HG03196 (cell line): Measurements from ENCODE around the gene PACRG.

Experiments
- ATAC-seq: cut with Tn5 transposase; IDR thresholded peaks from one replicate; pipeline ENCODE4 v1.9.1; 2021; ENCODE audit not compliant: unreplicated experiment

PACRG gene

DNA sequence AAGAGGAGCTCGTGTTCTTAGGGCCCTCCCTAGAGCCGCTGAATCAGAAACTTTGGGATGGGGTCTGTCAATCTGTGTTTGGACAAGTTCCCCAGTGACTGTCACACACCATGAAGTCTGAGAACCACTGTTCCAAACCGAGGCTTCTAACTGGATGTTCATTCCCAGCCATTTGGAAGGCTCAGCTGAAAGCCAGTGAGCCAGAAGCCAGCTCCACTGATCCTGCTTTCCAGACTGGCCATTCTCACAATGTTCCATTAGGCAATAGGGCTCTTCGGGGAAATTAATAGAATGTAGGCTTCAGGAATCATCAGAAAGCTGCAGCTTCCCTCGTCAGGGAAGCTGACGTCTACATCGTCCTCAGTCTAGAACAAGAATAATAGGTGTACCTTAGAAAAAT, 595.9 kb downstream of the PACRG start:
- no peak for ATAC-seq

DNA sequence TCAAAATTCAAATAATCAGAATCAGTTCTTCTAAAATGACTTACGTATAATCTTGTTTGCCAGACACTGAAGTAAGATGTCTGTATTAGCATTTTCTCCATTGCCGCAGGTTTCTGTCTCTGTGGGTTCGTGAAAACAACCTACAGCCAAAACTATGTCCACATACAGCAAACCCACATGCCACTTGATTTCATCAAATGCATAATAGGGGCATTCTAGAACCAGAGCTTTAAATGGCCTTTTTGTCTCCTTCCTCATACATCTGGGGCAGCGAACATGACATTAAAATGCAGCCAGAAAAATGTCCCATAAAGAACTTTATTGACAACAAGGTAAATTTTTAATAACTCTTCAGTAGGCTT, 596.5 kb downstream of the PACRG start:
- no peak for ATAC-seq

DNA sequence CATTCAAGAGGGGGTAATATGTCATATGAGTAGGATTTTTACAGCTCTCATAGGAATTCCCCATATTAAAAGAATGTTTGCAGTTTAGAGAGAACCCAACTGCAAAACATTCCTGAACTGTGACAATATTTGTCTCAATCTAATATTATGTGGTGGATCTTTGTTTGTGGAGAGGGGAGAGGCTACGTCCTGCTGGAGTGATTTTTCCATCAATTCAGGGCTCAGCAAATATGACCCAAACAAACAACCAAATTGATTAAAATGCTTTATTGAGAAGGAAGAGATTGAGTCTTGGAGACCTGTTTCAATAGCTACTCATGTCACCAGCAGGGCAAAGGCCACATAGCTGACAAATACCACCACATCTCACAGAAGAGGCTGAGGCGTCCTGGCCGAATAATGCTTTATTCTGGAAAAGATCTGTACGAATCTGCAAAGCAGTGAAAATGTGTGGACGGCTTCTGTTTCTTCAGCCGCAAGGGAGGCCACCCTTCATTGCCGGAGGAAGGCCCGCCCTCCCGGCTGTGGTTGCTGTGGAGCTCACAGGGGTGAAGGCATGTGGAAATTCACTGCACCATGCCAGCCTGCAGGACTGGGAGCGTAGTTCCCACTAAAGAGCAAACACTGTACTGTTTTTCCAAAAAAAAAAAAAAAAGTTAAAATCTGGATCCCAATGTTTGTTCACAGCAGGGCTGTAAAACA, 597.1 kb downstream of the PACRG start:
- no peak for ATAC-seq

DNA sequence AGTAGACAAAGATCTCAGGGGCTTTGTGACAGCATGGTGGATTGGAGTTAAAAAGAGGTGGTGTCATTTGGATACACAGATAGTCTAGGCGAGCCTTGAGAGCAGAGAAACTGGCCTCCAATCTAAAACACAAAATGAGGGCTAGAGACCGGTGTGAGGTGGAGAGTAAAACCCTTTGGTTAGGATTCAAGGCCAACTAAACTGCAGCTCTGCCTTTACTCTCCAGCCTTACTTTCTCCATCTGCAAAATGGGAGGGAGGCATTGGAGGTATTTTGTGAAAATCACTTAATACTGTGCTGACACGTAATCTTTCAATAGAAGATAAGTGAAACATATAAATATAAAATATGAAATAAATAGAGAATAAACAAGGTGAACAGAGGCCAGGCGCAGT, 597.6 kb downstream of the PACRG start:
- ATAC-seq: no peak

DNA sequence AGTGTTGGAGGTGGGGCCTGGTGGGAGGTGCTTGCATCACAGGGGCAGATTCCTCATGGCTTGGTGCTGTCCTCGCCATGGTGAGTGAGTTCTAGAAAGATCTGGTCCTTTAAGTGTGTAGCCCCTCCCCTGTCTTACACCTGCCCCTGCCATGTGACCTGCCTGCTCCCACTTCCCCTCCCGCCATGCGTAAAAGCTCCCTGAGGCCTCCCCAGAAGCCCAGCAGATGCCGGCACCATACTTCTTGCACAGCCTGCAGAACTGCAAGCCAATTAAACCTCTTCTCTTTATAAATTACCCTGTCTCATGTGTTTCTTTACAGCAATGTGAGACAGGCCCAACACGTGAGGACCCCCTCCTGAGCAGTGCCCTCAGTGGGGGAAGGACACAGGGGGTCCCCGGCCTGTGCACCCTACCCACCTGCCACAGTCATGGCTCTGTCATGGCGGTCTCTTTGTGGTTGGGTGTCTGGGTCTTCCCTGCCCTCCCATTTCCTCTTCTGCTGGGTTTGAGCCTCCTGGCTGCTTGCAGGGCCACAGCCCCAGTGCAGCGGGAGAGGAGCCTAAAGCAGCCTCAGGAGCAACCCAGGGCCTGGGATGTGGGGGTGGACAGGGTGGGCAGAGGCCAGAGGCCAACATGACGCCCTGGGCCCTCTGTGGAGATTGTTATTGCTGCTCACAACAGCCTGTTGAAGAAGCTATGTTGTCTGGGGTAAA, 599.5 kb downstream of the PACRG start:
- no peak for ATAC-seq

DNA sequence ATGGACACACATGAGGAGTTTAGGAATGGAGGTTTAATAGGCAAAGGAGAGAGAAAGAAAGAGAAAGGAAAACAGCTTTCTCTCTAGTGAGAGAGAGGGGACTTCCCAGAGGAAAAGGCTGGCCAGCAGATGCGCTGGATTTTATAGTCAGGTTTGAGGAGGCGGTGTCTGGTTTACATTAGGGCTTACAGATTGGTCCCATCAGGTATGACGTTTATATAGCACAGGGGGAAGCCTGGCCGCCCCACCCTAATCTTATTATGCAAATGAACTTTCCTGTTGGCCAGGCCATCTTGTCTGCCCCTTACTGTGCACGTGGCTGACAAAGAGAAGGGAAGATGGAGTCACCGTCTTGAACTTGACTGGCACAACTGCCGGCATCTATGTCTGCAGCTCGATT, 600.1 kb downstream of the PACRG start:
- no peak for ATAC-seq

DNA sequence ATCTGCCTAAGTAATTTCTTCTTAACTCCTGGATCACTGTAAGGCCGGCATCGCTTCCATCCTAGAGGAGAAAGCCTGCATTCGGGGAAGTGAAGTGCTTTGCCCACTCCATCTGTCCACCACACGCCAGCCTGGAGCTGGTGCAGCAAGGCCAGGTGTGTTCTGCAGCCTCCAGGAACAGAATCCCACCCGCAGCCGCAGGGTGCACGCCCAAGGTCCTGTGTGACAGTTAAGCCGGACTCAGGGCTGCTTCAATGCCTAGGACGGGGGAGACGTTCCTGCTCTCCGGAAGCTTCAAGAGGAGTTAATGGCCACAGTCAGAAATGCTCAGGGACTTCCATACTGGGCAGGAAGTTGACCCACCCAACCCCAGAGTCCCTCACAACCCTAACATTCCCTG, 600.6 kb downstream of the PACRG start:
- no peak for ATAC-seq

DNA sequence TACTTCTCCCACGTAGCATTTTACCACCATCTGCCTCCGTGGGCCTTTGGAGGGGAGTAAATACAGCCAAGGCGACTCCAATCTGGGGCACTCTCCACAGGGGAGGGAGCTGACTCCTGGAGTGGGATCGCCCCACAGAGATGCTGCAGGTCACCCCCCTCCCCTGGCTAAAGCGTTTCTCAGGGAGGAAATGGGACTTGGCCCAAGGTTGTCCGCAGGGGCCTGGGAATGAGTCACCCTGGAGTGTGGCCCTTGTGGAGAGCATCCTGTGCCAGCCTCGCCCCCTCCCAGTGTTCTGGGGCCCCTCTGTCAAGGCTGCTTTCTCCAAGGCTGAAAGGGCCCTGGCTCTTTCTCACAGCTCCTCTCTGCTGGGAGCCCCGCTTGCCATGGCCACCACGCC, 602.2 kb downstream of the PACRG start:
- ATAC-seq: no peak

DNA sequence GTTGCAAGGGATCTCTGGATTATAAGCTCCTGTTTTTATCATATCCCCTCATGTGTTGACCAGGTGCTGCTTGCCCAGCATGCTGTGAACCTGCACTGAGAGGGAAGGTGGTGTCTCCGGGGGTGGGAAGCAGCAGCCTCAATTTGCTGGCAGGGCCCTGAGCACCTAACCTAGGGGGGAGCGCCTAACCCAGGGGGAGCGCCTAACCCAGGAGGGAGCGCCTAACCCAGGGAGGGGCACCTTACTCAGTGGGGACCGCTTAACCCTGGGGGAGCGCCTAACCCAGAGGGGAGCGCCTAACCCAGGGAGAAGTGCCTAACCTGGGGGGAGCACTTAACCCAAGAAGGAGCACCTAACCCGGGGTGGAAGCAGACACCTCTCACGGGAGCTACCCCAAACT, 603.5 kb downstream of the PACRG start:
- ATAC-seq: no peak

DNA sequence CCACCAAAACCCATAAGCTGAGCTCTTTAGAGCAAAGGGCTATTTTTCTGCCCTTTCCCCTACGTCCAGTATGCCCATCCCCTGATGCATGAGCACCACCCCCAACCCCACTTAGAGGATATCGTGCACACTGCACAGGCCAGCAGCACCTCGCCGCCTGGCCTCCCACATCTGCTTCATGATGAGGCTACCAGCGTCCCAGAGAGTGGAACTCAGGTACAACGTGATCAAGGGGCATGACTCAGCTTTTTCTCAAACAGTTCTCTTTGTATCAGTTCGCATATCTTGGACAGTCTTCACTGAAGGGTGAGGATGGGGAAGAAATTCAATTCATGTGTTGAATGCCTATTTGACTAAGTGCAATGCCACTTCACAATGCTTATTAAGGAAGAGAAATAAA, 604.8 kb downstream of the PACRG start:
- no peak for ATAC-seq

DNA sequence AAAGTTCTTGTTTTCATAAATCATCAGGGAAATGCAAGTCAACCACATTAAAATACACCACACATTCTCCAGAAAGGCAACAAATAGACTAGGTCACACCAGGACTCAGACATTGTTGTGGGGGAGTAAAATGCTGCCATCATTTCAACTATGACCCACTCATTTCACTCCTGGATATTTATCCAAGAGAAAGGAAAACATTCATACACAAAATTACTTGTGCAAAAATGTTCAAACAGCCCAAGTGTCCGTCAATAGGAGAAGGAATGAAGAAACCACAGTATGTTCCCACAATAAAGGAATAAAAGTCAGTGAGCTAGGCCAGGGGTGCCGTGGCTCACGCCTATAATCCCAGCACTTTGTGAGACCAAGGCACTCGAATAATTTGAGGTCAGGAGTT, 605.3 kb downstream of the PACRG start:
- ATAC-seq: no peak

DNA sequence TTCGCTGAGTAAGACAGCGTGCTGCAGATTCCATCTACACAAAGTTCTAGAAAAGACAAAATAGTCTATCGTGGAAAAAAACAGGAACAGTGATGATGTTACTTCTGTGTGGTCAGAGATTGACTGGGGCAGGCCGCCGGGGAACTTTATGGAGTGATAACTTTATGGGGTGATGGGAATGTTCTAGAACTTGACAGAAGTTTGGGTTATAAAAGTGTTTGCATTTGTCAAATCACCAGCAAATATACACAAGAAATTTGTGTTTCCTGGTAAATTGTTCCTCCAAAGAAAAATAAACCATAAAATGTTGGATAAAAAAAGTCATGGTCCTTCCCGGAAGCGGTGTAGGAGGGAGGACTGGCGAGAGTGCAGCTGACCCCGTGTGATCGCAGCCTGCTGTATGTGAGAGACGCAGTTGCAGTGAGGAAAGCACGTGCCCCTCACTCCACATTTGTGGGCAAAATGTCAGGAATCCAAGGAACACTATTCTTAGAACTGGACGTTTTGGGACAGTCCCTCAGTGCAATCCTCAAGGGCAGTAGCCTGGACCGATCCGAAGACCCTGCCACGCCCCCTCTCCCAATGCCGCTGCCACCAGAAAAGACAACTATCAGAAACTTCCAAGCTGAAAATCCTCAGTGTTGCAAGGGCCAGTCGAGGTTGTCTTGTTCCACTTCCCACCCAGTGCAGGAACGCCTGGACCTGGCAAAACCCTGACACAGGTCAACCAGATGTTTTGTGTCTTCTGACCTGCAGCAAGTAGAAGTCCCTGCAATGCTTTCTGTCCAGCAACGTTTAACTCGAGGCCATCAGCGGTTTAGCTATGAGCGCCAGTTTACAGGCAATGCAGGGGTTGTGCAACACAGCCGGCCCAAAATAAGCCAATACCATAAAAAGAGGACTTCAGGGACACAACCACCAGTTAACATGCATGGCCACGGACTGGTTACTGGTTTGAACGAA, 606.2 kb downstream of the PACRG start:
- no peak for ATAC-seq

DNA sequence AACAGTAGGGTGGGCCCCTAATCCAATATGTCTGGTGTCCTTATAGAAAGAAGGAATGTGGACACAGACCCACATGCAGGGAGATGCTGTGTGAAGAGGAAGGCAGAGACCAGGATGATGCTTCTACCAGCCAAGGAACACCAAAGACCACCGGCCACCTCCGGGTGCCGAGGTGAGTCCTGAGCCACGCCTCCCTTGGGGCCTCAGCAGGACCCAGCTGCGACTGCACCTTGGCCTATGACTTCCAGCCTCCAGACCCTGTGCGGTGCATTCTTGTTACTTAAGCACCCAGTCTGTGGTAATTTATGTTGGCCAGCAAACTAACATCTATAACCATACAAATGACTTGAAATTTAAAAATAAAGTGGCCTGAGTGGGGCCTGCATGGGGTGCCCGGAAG, 607.3 kb downstream of the PACRG start:
- ATAC-seq: no peak

DNA sequence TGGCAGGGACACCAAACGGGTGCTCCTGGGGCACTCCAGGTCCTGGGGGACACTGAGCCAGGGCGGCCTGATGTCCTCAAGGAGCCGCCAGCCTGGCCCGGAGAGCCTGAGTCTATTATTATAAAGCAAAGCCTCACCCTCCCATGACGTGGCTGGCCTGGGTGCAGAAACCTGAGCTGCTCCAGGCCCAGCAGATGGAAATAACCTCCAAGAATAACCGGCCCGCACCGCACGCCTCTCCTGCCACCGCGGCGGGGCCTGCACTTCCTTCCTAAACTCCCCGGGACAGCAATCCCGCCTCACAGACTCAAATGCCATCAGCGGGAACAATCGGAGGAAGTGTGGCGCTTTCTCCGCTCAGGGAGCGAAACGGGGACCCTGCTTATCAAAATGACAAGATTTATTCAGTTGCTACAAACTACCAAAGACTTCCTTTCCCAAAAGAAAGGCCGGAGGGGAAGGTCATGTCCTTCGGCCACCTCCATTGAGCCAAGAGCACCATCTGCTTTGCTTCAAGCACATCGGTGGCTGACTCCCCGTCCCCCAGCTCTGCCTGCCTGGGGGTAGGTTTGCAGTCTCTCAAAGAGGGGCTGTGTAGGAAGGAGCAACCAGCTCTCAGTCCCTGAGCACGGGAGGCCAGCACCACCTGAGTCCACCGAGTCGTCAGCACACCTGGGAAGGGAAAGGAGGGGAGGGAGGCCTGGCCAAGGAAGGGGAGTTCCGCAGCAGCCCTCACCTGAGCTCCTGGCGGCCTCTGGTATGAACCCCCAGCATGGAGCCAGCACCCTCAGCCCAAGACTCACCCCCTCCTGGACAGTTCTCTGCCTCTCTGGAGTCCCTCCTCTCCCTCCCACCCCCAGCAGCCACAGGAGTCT, 608.1 kb downstream of the PACRG start:
- ATAC-seq: no peak

DNA sequence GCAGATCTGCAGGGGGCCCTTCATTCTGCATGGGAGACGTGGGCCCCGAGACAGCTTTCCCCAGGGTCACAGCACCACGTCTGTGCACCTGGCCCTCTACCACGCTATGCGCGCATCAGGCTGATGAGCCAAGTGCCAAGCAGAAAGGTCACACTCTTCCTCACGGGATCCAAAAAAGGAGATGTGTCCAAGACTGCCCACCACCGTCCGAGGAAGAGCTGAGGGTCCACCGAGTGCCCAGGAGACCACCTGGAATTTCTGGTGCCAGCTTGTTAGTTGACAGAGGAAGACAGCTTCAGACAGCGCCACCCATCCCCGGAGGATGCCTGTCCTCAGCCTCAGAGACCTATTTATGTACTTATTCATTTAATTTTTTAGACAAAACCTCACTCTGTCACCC, 609.2 kb downstream of the PACRG start:
- no peak for ATAC-seq

DNA sequence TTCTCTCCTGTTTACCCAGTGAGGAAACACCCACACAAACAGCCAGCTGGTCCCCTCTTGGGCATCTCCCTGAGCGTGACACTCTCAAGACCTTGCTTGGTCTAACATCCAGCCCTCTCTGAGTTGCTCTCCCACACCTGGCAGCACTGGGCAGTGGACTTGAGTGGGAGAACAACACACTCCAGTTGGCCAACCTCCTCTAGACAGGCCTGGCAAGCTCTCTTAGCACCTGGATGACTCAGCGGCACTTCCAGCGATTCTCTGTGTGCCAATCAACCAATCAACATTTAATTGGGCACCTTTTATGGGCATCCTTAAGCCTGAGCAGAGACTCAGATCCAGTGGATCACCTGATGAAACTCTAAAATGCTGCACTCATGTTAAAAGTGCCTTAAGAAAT, 610.2 kb downstream of the PACRG start:
- ATAC-seq: no peak

DNA sequence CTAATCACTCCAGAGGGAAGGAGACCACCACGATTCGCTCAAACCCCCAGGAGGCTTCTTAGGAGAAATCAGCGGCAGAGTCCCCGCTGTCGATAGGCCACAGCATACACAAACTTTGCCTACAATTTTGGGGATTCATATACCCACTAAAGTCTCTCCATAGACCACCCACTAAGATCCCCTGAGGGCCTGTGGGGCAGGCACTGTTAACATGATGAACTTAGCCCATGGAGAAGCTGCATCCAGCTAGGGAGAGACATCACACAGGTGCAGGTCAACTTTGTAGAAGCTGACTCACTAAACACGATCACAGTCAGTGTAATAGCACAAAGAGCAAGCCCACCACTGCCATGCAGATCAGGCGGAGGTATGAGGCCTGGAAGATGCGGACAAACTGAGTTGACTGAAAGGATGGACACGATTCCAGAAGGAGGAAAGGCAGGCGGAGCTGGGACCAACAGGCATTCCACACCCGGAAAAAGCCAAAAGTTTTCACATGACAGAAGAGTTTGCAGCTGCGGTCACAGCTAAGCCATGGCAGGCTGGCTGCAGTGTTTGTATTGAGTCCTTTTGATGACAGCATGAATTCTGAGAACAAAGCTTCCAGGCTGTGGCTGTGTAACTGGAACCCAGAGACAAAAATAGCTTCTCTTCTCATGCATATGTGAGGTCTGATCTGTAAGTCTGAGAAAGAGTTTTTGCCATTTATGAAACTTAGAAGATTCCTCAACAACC, 611.1 kb downstream of the PACRG start:
- no peak for ATAC-seq

DNA sequence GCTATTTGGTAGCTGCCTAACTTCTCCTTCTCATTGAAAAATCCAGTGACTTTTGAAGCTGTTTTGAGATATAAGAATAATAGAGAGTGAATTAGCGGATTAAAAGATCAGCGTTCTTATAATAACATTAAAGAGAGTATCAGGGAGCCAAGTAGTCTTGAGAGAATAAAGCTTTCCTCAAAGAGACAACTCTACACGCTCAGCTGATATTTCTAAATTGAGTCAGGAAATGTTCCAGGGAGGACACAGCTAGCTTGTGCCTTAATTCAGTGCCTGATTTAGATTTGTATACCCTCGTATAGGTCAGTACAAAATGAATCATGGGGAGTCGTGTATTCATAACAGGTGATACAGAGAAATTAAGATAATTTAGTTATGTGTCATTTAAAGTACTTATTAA, 611.7 kb downstream of the PACRG start:
- ATAC-seq: no peak

DNA sequence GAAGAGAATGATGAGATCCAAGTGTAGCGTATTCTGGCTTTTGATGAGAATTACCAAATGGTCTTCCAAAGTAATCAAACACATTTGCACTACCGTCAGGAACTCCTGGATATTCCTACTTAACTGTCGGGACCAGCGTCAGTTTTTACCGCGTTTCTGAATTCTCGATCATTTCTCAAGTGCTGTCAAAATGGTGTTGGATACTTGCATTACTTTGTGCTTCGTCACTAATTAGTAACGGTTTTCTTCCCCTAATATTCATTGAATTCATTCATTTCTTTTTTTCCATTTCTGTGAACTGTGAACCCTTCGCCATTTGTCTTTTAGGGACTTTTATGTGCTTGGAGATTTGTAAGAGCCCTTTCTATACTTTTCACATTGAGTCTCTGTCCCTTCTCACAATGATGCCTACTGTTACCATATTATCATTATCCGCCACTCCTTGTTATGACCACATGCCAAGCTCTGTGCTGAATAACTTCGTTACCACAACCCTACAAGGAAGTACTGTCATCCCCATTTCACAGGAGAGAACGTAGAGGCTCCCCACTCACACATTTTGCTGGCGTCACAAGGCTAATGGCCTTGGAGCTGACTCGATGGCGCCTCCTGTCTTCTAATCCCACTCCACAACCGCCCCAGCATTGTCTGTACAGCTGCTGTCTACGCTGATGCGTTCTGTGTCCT, 612.6 kb downstream of the PACRG start:
- no peak for ATAC-seq
